ENCODE results near the gene UTY.

GRCh38 chrY:13440811-13441210 lies 39.0 kb downstream of the UTY start:
- no peak for TF ChIP-seq ZNF70 (CRISPR knock-in tag; IDR thresholded peaks at IDR 0.05)
- TF ChIP-seq PATZ1 (CRISPR knock-in tag; IDR thresholded peaks at IDR 0.05; ENCODE audit: borderline replicate concordance), result no peak
- no peak for TF ChIP-seq RARB (CRISPR knock-in tag; IDR thresholded peaks at IDR 0.05)
- TF ChIP-seq ZFP3 (CRISPR knock-in tag; IDR thresholded peaks at IDR 0.05), result no peak
- TF ChIP-seq ESRRG (CRISPR knock-in tag; IDR thresholded peaks at IDR 0.05), result no peak
- TF ChIP-seq GLIS3 (CRISPR knock-in tag; IDR thresholded peaks at IDR 0.05), result no peak
- TF ChIP-seq PPARA (CRISPR knock-in tag; IDR thresholded peaks at IDR 0.05; ENCODE audit: borderline replicate concordance), result no peak
- TF ChIP-seq CSDC2 (CRISPR knock-in tag; IDR thresholded peaks at IDR 0.05), result no peak
- no peak for TF ChIP-seq CSRNP3 (CRISPR knock-in tag; IDR thresholded peaks at IDR 0.05)
- no peak for TF ChIP-seq TOX (CRISPR knock-in tag; IDR thresholded peaks at IDR 0.05; ENCODE audit: borderline replicate concordance)
- no peak for TF ChIP-seq TCF4 (CRISPR knock-in tag; IDR thresholded peaks at IDR 0.05; ENCODE audit: borderline replicate concordance)
- no peak for TF ChIP-seq CREB5 (CRISPR knock-in tag; IDR thresholded peaks at IDR 0.05; ENCODE audit: low read depth)
- no peak for TF ChIP-seq ZNF565 (CRISPR knock-in tag; conservative IDR thresholded peaks at IDR 0.05; ENCODE audit: low read depth)
- no peak for TF ChIP-seq OSR1 (CRISPR knock-in tag; IDR thresholded peaks at IDR 0.05)

Data from SK-N-SH treated with all-trans-retinoic acid at 6 μM for 48 hours (cell line).